Measurements from ENCODE around the gene VTI1B. TPM values are rescaled to one million over a fixed set of nuclear protein-coding genes. Genes with fewer than 3 reads are reported as not detected.
A peak's percentile ranks its signal among the peaks of the same experiment; 100 is the strongest.

Gene VTI1B
- total RNA-seq, 4 donors from 2014 or later, result 39.0 to 333 (median 48.6) TPM

DNA sequence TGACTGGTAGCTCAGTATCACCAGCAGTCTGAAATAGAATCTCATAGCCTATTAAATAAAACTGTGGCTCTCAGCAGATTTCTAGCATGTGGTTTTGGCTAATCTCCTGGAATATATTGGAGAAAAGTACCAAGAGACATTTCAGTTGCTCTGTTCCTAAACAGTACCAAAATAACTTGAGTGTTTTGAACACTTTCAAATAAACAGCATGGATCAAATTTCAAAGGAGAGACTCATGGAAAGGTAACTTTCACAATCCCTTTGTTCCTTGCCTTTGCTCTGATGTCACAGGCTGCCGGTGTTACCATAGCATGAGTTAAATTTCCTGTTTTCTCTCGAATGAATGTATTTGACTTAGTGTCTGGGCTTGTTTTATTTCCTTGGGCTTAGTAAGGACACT is 51.3 kb downstream of the VTI1B start:
- no peaks in the 10 kb centered on the region for H3K27me3 ChIP-seq
- H3K9me3 ChIP-seq, result no peaks in the 10 kb centered on the region
- H3K27ac ChIP-seq, result peak overlapping the region; percentile 2 to 55
- intact Hi-C loops (cut with DNase I; ENCODE audit: low total_unique reads), result no loop called here
- no peak overlapping the region for H3K4me3 ChIP-seq
- H3K4me1 ChIP-seq, result no peaks in the 10 kb centered on the region
- no peak for TF ChIP-seq POLR2A (IDR thresholded peaks at IDR 0.05)
- TF ChIP-seq, protein P1, sequence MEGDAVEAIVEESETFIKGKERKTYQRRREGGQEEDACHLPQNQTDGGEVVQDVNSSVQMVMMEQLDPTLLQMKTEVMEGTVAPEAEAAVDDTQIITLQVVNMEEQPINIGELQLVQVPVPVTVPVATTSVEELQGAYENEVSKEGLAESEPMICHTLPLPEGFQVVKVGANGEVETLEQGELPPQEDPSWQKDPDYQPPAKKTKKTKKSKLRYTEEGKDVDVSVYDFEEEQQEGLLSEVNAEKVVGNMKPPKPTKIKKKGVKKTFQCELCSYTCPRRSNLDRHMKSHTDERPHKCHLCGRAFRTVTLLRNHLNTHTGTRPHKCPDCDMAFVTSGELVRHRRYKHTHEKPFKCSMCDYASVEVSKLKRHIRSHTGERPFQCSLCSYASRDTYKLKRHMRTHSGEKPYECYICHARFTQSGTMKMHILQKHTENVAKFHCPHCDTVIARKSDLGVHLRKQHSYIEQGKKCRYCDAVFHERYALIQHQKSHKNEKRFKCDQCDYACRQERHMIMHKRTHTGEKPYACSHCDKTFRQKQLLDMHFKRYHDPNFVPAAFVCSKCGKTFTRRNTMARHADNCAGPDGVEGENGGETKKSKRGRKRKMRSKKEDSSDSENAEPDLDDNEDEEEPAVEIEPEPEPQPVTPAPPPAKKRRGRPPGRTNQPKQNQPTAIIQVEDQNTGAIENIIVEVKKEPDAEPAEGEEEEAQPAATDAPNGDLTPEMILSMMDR (IDR thresholded peaks at IDR 0.05), result no peak
- H3K36me3 ChIP-seq, result no peaks in the 10 kb centered on the region
- no peak for DNase-seq

DNA sequence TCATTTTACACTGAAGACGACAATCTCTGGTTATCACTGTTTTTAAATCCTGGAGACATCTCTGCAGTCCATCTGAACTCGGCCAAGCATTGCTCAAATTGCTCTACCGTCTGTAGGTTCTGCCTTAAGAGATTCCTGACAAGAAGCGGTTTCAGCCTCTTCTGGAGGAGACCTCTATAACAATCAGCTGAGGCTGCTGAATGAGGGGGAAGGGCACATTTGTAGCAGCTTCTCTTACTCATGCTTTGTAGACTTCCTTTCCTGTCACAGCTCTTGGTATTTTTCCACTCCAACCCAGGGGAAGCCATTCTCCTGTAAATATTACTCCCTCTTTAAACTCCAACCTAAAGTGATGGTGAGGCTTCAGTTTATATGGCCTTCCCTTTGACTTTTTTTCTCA is 51.8 kb downstream of the VTI1B start:
- TF ChIP-seq POLR2A (IDR thresholded peaks at IDR 0.05), result no peak
- TF ChIP-seq, protein P1 (IDR thresholded peaks at IDR 0.05), result no peak
- Histone ChIP-seq H3K27ac (peak overlapping the region; percentile 2 to 55), H3K36me3 (no peaks in the 10 kb centered on the region), H3K9me3 (no peaks in the 10 kb centered on the region), H3K4me3 (no peak overlapping the region), H3K4me1 (no peaks in the 10 kb centered on the region), H3K27me3 (no peaks in the 10 kb centered on the region)
- intact Hi-C loops (cut with DNase I; ENCODE audit: low total_unique reads), result no loop called here
- peak in 1 of 2 donors; percentile 56 for DNase-seq

- intact Hi-C loops (cut with DNase I; ENCODE audit: low total_unique reads), result no loop called here
- Histone ChIP-seq H3K27me3 (no peaks in the 10 kb centered on the region), H3K4me3 (peak overlapping the region; percentile 62 to 70), H3K36me3 (no peaks in the 10 kb centered on the region), H3K9me3 (no peaks in the 10 kb centered on the region), H3K4me1 (no peaks in the 10 kb centered on the region), H3K27ac (peak overlapping the region; percentile 77 to 82)
- peak; percentile 19 to 38 for DNase-seq
- TF ChIP-seq POLR2A (IDR thresholded peaks at IDR 0.05), result no peak
- TF ChIP-seq, protein P1 (IDR thresholded peaks at IDR 0.05), result no peak
Measured at GRCh38 chr14:67620217-67620785, 54.1 kb downstream of the VTI1B start.

DNA sequence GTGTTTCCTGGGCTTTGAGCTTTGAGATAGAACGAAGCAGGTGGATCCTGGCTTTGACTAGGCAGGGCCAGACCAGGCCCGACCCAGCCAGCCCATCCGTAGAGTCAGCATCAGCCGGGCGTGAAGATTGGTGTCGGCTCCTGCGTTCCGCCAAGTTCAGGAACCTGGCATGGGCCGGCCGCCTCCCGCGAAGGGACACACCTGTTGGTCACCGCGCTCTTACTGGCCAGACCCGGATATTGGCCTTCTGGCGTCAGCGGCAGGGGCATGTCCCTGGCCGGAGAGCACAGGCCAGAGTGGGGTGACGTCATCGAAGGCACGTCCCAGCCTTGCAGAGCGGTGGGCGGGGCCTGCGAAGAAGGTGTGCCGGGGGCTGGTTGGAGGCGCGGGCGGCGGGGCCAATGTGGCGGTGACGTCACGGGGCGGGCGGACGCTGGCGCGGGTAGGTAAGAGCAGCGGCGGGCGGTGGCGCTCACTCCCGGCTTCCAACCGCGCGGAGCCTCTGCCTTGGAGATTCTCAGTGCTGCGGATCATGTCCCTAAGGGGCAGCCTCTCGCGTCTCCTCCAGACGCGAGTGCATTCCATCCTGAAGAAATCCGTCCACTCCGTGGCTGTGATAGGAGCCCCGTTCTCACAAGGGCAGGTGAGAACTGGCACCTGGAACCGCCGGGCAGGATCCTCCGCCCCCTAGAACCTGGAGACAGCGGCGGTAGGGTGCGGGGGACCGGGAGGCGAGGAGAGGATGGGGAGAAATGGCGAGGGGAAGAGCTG is 54.8 kb downstream of the VTI1B start, which contains the start of gene ARG2:
TSS of gene ARG2 (plus strand) at position 475 of the 771 bp plus-strand sequence. CDS start at position 533, 58 bp downstream.
- intact Hi-C loops (cut with DNase I; ENCODE audit: low total_unique reads), result no loop called here
- peak within 1 kb of the TSS; percentile 62 to 70 for H3K4me3 ChIP-seq
- H3K4me1 ChIP-seq, result no peaks in the 10 kb centered on the region

More for the DNA sequence above, 54.8 kb downstream of the VTI1B start, which contains the start of gene ARG2:
- no peaks in the 10 kb centered on the region for H3K9me3 ChIP-seq
- H3K36me3 ChIP-seq, result no peaks in the 10 kb centered on the region
- DNase-seq, result peak; percentile 95 to 98
- H3K27ac ChIP-seq, result peak within 1 kb of the TSS; percentile 77 to 82
- no peaks in the 10 kb centered on the region for H3K27me3 ChIP-seq
- TF ChIP-seq, protein P1 (IDR thresholded peaks at IDR 0.05), result peak in 3 of 4 experiments; percentile 12 to 35 (median 18)
- peak; percentile 71 to 82 for TF ChIP-seq POLR2A (IDR thresholded peaks at IDR 0.05)

Measured in uterus (tissue), 4 donors.